TTC549 (cell line): ENCODE results near the gene GLIPR1.
A peak's percentile ranks its signal among the peaks of the same experiment; 100 is the strongest.
"Not testable (repeated sequence)": the region's sequence is repeated elsewhere in the genome, so short reads cannot be mapped to it uniquely, and the experiment has no call there.

Source experiments
- FAIRE-seq: peaks from 2 replicates; lab custom pipeline; 2012; peaks lifted over from hg19 to GRCh38; lab: Jason Lieb, UNC

Gene GLIPR1

GRCh38 chr12:75476071-75476470 lies 4.5 kb upstream of the GLIPR1 start:
- FAIRE-seq = no peak

GRCh38 chr12:75477137-75477536 lies 3.4 kb upstream of the GLIPR1 start:
- FAIRE-seq = no peak

GRCh38 chr12:75478116-75478794 lies 2.3 kb upstream of the GLIPR1 start:
- no peak for FAIRE-seq

- FAIRE-seq = no peak
Measured at GRCh38 chr12:75479963-75480461, 543 bp upstream of the GLIPR1 start.

GRCh38 chr12:75481013-75481705 lies 604 bp downstream of the GLIPR1 start:
- FAIRE-seq = no peak

- no peak for FAIRE-seq
Measured at GRCh38 chr12:75481774-75482173, 1.2 kb downstream of the GLIPR1 start.

GRCh38 chr12:75482646-75483045 lies 2.1 kb downstream of the GLIPR1 start:
- no peak for FAIRE-seq

- FAIRE-seq = no peak
Measured at GRCh38 chr12:75483431-75483830, 2.9 kb downstream of the GLIPR1 start.

GRCh38 chr12:75484450-75484849 lies 3.9 kb downstream of the GLIPR1 start:
- FAIRE-seq = not testable (repeated sequence)

GRCh38 chr12:75487308-75487707 lies 6.8 kb downstream of the GLIPR1 start:
- no peak for FAIRE-seq

- no peak for FAIRE-seq
Measured at GRCh38 chr12:75488553-75488952, 8.0 kb downstream of the GLIPR1 start.

- no peak for FAIRE-seq
Measured at GRCh38 chr12:75489187-75489586, 8.6 kb downstream of the GLIPR1 start.

- no peak for FAIRE-seq
Measured at GRCh38 chr12:75489613-75490210, 9.2 kb downstream of the GLIPR1 start.

GRCh38 chr12:75491169-75491568 lies 10.6 kb downstream of the GLIPR1 start:
- FAIRE-seq = no peak

- no peak for FAIRE-seq
Measured at GRCh38 chr12:75503459-75503858, 22.9 kb downstream of the GLIPR1 start.

GRCh38 chr12:75503866-75504265 lies 23.3 kb downstream of the GLIPR1 start:
- FAIRE-seq = no peak

GRCh38 chr12:75505706-75506312 lies 25.3 kb downstream of the GLIPR1 start:
- peak; percentile 89 for FAIRE-seq

- no peak for FAIRE-seq
Measured at GRCh38 chr12:75507086-75507485, 26.5 kb downstream of the GLIPR1 start.

GRCh38 chr12:75508159-75508558 lies 27.6 kb downstream of the GLIPR1 start:
- FAIRE-seq = no peak

- no peak for FAIRE-seq
Measured at GRCh38 chr12:75509621-75510020, 29.1 kb downstream of the GLIPR1 start.

GRCh38 chr12:75511116-75512048 lies 30.8 kb downstream of the GLIPR1 start, which contains the start of gene KRR1:
Gene KRR1 (minus strand): TSS chr12:75511609. CDS start chr12:75511597, 12 bp downstream.
- FAIRE-seq = peak; percentile 98

- not testable (repeated sequence) for FAIRE-seq
Measured at GRCh38 chr12:75521224-75521623, 40.7 kb downstream of the GLIPR1 start.
